HG03520 (cell line): ENCODE measurements around the gene GTF2A1.

ENCODE experiments used
- ATAC-seq: cut with Tn5 transposase; IDR thresholded peaks from one replicate; pipeline ENCODE4 v1.9.1; 2021; ENCODE audit warnings: mild to moderate bottlenecking, moderate library complexity; ENCODE audit not compliant: unreplicated experiment

Gene GTF2A1

DNA sequence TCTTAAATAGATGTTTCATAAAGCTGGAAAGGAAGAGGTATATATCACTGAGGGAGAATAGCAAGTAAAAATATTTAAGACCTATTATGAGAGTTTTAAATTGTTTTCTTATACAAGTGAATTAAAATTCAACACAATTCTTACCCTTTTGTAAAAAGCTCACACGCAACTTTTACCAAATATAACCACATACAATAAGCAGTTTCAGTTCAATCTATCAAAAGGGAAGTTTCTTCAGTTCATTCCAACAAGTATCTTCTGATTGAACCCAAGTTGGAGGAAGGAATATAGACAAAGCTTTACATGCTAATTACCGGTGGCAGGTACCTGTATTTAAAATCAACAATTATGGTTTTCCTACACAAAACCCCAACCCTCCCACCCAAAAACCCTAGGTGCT lies 41.1 kb downstream of the GTF2A1 start:
- ATAC-seq = no peak

DNA sequence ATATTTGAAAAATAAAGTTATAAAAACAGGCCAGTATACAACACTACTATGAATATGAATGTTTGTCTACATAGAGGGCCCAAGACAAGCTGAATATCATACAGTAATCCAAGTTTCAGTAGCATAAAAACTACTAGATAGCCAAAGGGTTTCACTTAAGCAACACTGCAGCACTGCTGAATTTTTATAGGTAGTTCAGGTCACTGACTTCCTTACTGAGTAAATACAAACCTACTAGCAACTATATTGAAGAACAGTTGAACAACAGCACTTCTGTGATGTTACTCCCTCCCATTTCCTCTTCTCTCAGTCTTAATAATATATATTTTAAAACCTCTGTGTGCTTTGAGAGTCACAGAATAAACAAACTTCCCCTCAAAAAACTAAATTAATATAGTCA lies 42.7 kb downstream of the GTF2A1 start:
- ATAC-seq = no peak

DNA sequence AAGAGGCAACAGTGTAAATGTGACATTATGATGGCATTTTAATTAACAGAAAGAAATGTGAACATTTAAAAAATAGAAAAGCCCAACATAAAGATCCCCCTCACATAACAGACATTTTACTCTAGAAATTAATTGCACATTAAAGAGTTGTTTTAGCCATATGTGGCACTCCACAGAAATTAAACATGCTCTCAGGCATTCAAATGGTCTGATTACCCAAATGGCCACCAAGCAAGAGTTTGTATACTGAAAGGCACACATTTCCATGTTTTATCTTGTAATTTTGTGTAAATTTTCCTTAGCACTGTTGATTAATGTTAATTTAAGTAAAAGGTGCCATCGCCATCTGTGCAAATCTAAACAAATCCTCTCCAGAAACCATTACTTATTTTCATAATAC lies 43.5 kb downstream of the GTF2A1 start:
- ATAC-seq = no peak

- ATAC-seq = no peak
Measured at GRCh38 chr14:81176241-81176640, 44.5 kb downstream of the GTF2A1 start.

DNA sequence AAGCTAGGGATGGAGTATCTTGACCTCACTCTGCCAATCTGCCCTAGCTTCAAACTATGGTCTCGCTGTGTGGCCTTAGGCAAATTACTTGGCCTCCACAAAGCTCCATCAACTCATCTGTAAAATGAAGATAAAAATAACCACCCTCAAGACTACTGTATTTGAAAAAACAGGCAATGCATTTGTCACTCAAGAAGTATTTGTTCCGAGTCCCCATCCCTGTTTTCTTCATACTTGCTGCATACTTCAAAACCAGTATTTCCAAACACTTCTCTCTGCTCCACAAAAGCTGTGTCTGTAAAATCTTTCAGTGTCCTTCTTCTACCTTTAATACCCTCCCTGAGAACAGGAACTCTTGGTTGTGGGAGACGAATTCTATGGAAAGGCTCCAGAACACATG lies 47.9 kb downstream of the GTF2A1 start:
- peak; percentile 11 for ATAC-seq

GRCh38 chr14:81172353-81172752 lies 48.4 kb downstream of the GTF2A1 start:
- ATAC-seq = peak; percentile 35

DNA sequence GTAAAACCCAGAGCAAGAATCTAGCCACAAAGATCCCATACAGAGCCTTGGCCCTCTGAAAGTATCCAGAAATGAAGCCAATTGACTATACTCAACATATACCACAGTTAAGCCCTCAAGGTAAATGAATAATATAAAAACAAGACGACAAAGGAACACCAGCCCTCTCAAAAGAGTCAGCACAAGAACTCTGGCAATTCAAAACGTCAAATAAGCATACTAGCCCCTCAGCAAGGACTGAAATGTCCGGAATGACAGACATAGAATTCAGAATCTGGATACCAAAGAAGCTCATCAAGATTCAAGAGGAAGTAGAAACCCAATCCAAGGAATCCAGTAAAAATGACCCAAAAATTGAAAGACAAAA lies 49.9 kb downstream of the GTF2A1 start:
- ATAC-seq = no peak

DNA sequence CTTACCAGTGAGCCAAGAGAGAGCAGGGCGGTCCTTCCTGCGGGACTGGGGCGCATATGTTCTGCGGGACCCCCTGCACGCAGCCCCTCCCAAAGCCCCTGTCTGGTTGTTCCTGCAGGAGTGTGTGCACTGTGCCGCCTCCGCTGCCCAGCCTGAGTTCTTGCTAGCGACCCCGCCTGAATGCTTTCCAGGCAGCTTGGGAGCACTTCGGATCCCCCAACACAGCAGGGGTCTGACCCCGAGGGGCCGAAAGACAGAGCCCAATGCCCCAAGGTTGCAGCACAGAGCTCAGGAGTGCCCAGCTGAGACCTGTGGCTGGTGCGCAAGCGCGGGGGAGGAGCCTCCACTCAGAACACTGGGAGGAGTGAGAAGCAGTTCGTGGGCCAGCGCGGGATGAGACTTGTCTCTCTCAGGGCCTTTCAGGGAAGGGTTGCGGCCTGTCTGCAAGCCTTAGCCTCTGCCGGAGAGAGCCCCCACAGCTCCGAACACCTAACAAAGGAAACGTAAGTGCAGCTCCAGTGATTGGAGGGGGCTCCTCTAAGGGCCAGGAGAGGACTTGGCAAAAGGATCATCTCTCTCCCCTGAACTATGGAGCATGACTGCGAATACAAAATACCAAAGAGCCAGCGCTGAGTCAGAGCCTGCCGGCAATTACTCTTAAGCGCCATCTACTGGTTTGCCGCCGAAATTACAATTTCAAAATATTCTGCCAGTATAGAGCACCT lies 50.5 kb downstream of the GTF2A1 start:
- peak; percentile 91 for ATAC-seq

- ATAC-seq = no peak
Measured at GRCh38 chr14:81169711-81170103, 51.1 kb downstream of the GTF2A1 start.

DNA sequence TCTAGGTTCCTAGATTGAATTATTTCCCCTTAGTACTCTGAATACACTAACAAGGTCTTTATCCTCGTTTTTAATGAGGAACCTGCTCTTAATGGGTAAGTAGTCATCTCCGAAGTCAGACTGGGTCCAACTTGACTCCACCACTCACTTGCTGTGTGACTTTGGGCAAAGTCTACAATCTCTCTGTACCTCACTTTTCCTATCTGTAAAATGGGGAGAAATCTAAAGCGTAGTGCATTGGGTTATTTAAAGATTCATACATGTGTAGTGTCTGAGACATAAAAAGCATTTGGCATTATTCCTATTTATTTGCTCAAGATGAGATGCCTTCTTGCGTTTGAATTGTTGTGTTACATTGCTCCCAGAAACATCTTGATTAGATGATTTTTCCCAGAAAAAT lies 51.5 kb downstream of the GTF2A1 start:
- no peak for ATAC-seq

- no peak for ATAC-seq
Measured at GRCh38 chr14:81166121-81166520, 54.6 kb downstream of the GTF2A1 start.

GRCh38 chr14:81165188-81165587 lies 55.6 kb downstream of the GTF2A1 start:
- no peak for ATAC-seq

DNA sequence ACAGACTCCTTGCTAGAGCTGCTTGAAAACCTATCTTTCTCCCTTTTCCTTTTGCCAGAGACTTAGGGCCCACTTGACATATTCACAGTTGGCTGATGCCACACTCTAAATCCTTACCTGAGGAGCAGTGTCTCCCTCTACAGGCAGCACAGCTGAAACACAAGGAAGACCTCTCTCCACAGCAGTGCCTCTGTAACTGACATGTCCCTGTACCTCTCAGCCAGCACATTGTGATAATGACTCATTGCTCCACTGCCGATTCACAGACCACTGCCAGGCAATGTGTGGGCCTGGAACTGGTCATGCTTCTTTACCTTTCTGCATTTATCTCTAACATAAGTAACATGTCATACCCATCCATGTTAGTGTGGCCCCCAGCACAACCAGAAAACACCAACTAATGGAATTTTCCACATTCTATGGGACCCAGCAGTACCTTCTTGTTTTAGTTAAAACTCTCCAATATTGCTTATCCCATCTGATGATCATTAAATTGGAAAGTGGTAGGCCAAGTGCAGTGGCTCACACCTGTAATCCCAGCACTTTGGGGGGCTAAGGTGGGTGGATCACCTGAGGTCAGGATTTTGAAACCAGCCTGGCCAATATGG lies 56.5 kb downstream of the GTF2A1 start:
- peak; percentile 93 for ATAC-seq

GRCh38 chr14:81162941-81163340 lies 57.8 kb downstream of the GTF2A1 start:
- no peak for ATAC-seq

GRCh38 chr14:81161749-81162148 lies 59.0 kb downstream of the GTF2A1 start:
- no peak for ATAC-seq

- ATAC-seq = no peak
Measured at GRCh38 chr14:81161088-81161487, 59.7 kb downstream of the GTF2A1 start.

GRCh38 chr14:81157431-81157830 lies 63.3 kb downstream of the GTF2A1 start:
- no peak for ATAC-seq

GRCh38 chr14:81153187-81153586 lies 67.6 kb downstream of the GTF2A1 start:
- peak; percentile 80 for ATAC-seq

DNA sequence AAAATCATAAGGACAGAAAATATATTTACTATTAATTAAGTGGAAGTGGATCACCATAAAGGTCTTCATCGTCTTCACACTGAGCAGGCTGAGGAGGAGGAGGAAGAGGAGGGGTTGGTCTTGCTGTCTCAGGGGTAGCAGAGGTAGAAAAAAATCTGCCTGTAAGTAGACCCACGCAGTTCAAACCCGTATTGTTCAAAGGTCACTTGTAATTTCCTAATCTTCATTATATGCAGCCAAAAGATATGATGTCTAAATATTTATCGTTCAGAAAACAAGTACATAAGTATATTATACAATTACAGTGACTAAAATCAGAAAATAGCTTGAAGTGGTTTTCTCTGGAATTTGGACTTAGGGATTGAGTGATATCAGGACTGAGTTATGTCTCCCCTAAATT lies 72.1 kb downstream of the GTF2A1 start:
- no peak for ATAC-seq

DNA sequence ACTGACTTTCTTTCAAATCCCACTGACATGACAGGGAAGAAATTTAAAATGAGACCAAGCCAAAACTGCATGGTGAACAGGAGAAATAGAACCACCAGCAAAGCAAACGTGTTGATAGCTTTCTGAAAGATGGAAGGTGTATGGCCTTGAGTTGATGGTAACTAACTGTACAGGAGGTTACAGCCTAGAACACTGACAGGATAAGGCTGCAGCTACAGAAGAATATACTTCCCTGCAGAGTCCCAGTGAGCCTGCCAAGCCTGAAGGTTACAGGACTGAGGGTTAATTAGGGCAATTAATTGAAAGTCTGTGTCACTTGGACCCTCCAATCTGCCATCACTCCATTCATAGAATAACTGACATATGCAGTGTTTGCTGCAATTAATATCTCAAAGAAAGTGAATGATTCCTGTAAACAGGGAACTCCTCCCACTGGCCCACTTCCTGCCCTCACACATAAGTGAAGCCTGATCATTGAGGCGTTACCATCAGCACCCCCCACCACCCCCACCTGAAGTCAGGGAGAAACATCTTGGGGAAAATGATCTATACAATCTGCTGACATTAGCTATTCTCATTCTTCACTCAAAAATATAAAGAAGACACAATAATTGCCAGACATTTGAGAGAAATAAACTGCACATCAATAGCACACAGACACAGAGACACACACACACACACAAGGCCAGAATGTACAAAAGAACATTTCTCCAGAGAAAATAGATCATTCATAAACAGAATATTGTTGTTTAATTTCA lies 73.4 kb downstream of the GTF2A1 start:
- ATAC-seq = no peak

DNA sequence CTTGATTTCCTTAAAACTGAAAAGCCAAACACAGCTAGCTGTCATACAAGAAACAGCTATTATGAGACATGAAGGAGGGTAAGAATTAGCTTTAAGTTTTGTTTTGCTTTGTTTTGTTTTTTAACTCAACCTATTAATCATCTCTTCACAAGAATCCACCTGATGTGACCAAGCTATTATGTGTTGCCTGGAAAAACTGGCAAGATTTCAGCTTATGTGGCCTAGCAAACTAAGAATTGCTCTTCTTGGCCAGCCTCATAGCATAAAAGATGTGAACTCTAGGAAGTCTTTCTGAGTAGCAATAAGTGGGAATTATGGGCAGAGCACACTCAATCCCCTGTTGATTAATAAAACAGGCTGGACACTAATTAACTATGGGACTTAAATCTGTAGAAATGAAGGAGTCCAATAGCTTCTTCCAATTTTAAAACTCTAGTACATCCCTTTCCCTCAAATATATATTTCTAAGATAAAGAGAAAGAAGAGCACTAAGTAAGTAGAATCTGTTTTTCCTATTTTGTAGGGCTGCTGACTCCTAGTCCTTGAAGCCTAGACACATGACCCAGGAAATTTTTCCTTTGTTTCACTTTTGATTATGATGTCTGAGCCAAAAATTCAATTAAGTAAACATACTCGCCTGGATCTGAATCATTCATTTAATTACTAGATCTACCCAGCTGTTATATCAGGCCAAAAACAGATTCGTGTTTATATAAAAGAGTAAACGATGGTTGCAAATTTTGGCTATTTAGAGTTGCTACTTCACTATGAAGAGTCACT lies 75.7 kb downstream of the GTF2A1 start:
- ATAC-seq = no peak
